B cell (primary cell): ENCODE data around the gene TMEM201. TPM values are rescaled to one million over a fixed set of nuclear protein-coding genes. Genes with fewer than 3 reads are reported as not detected.
A peak's percentile ranks its signal among the peaks of the same experiment; 100 is the strongest.

Experiments used
- ATAC-seq: fragments of 200-7000 bp; cut with Tn5 transposase; one replicate; pipeline ENCODE4 v1.10.0; 2021; ENCODE audit warnings: low read depth, mild to moderate bottlenecking, moderate number of reproducible peaks, moderate library complexity
- CTCF ChIA-PET: fragments of 350-600 bp; sonication (Branson Sonifier 250); formaldehyde crosslinking; loops from one replicate; lab custom pipeline; 2021; ENCODE audit warnings: antibody characterized with exemption, inconsistent platforms; lab: Charles Lee
- POLR2A ChIA-PET: fragments of 350-600 bp; sonication (Branson Sonifier 250); formaldehyde crosslinking; loops from one replicate; lab custom pipeline; 2021; ENCODE audit warnings: antibody characterized with exemption; lab: Charles Lee
- DNase-seq: peaks from one replicate; pipeline ENCODE4 v3.0.0; 2013
- H2AFZ ChIP-seq: 2 replicates; pipeline ENCODE4 v1.6.1; 2012; ENCODE audit warnings: mild to moderate bottlenecking, low read depth, low read length; ENCODE audit not compliant: insufficient read depth, poor library complexity, severe bottlenecking
- H3K27ac ChIP-seq, 2 donors: 1 replicate in 1 of 2; 2 replicates in 1 of 2; pipeline ENCODE4 v1.5.1; 2012 to 2013; ENCODE audit warnings: low read length in 2 of 2, mild to moderate bottlenecking in 2 of 2, moderate library complexity in 1 of 2
- H3K27me3 ChIP-seq, 4 experiments: fragments of 200-600 bp in 1 of 4; sonication (generic) in 1 of 4; replicated peaks in 1 of 4; 1 replicate in 2 of 4; 2 replicates in 2 of 4; pipeline versions ENCODE4 v1.6.1 to v1.7.0; 2013 to 2016; ENCODE audit warnings: low read length in 3 of 4, mild to moderate bottlenecking in 2 of 4, mixed read lengths in 1 of 4, moderate library complexity in 1 of 4; ENCODE audit not compliant: insufficient read depth in 4 of 4, control insufficient read depth in 3 of 4; ENCODE audit errors: control extremely low read depth in 1 of 4
- H3K36me3 ChIP-seq, 2 experiments: replicated peaks in 1 of 2; 1 replicate in 1 of 2; 2 replicates in 1 of 2; pipeline versions ENCODE4 v1.6.1 to v1.7.1; 2013; ENCODE audit warnings: low read length in 1 of 2; ENCODE audit not compliant: insufficient read depth in 2 of 2, control insufficient read depth in 1 of 2; ENCODE audit errors: control extremely low read depth in 1 of 2, extremely low read depth in 1 of 2
- H3K4me1 ChIP-seq, 2 donors: fragments of 200-600 bp in 1 of 2; sonication (generic) in 1 of 2; 1 replicate in 1 of 2; 2 replicates in 1 of 2; pipeline versions ENCODE4 v1.5.1 to v1.6.1; 2013 to 2017; ENCODE audit warnings: low read length in 2 of 2; ENCODE audit not compliant: control insufficient read depth in 2 of 2, insufficient read depth in 2 of 2
- H3K4me2 ChIP-seq: replicated peaks from 2 replicates; pipeline ENCODE3; 2012; ENCODE audit warnings: mild to moderate bottlenecking, low read depth, low read length; ENCODE audit not compliant: poor library complexity, severe bottlenecking
- H3K4me3 ChIP-seq, 5 experiments: fragments of 200-600 bp in 1 of 5; sonication (generic) in 1 of 5; 1 replicate in 3 of 5; 2 replicates in 2 of 5; pipeline versions ENCODE4 v1.5.1 to v1.7.0; 2011 to 2016; ENCODE audit warnings: low read length in 4 of 5, mild to moderate bottlenecking in 4 of 5, low read depth in 2 of 5, control low read depth in 1 of 5, moderate library complexity in 1 of 5; ENCODE audit not compliant: insufficient read depth in 1 of 5; ENCODE audit errors: control extremely low read depth in 1 of 5, extremely low read depth in 1 of 5
- H3K79me2 ChIP-seq: fragments of 200-600 bp; sonication (generic); one replicate; pipeline ENCODE4 v1.6.0; 2016; ENCODE audit warnings: low read length; ENCODE audit not compliant: control insufficient read depth, insufficient read depth
- H3K9ac ChIP-seq: fragments of 200-600 bp; sonication (generic); 2 replicates; pipeline ENCODE4 v1.6.1; 2017; ENCODE audit warnings: mild to moderate bottlenecking, low read length, moderate library complexity
- H3K9me3 ChIP-seq, 3 donors: one replicate each; pipeline versions ENCODE4 v1.6.1 to v1.7.1; 2013; ENCODE audit warnings: low read length in 2 of 3; ENCODE audit not compliant: control insufficient read depth in 2 of 3, insufficient read depth in 1 of 3; ENCODE audit errors: control extremely low read depth in 1 of 3
- H4K20me1 ChIP-seq: 2 replicates; pipeline ENCODE4 v1.6.0; 2012; ENCODE audit warnings: mild to moderate bottlenecking, low read length; ENCODE audit not compliant: insufficient read depth, control insufficient read depth, poor library complexity, severe bottlenecking
- H3K27ac Mint-ChIP-seq: one replicate; pipeline ENCODE4 v1.8.0; 2021; ENCODE audit warnings: mixed read lengths
- H3K27me3 Mint-ChIP-seq: one replicate; pipeline ENCODE4 v1.8.0; 2021; ENCODE audit warnings: mixed read lengths
- H3K4me1 Mint-ChIP-seq: one replicate; pipeline ENCODE4 v1.8.0; 2021; ENCODE audit warnings: mixed read lengths
- H3K4me3 Mint-ChIP-seq: one replicate; pipeline ENCODE4 v1.8.0; 2021; ENCODE audit warnings: mixed read lengths
- H3K9me3 Mint-ChIP-seq: one replicate; pipeline ENCODE4 v1.8.0; 2022; ENCODE audit warnings: mixed read lengths; ENCODE audit not compliant: insufficient read depth
- EZH2 ChIP-seq: IDR thresholded peaks from 2 replicates; pipeline ENCODE4 v1.6.1; 2012; ENCODE audit warnings: borderline replicate concordance, low read depth, mild to moderate bottlenecking, moderate library complexity, low read length; ENCODE audit not compliant: insufficient read depth, poor library complexity, severe bottlenecking
- WGBS: methylation state at CpG from one replicate; pipeline ENCODE4 v1.1.5; 2013; ENCODE audit warnings: missing lambda C conversion rate; ENCODE audit not compliant: insufficient coverage; 5-methylcytosine and 5-hydroxymethylcytosine counted together
- intact Hi-C: fragments of 100-400 bp; cut with micrococcal nuclease; formaldehyde crosslinking; loops from one replicate; pipeline ENCODE4 v1.10.0; 2022
- polyA plus RNA-seq: library from polyadenylated mRNA; depleted of rRNA; stranded (reverse); fragments of >200 nt; gene quantifications from 2 replicates; pipeline ENCODE4 v1.2.3, GENCODE V29; 2012
- total RNA-seq, 2 donors: library from RNA; stranded (reverse); fragments of 120-200 nt in 1 of 2; gene quantifications; 1 replicate in 1 of 2; 2 replicates in 1 of 2; pipeline versions ENCODE4 v1.2.3 to v1.2.4, GENCODE V29; 2013 to 2022
- TF ChIP-seq, protein P1 (sequence below): fragments of 200-600 bp; IDR thresholded peaks from one replicate; pipeline ENCODE4 v1.8.0; 2022; ENCODE audit warnings: antibody characterized with exemption, mild to moderate bottlenecking

The TMEM201 gene
- total and polyA plus RNA-seq, 2 donors (not counting 1 experiment from before 2014, with no cell fraction given), result 6.5 to 9.1 TPM

DNA sequence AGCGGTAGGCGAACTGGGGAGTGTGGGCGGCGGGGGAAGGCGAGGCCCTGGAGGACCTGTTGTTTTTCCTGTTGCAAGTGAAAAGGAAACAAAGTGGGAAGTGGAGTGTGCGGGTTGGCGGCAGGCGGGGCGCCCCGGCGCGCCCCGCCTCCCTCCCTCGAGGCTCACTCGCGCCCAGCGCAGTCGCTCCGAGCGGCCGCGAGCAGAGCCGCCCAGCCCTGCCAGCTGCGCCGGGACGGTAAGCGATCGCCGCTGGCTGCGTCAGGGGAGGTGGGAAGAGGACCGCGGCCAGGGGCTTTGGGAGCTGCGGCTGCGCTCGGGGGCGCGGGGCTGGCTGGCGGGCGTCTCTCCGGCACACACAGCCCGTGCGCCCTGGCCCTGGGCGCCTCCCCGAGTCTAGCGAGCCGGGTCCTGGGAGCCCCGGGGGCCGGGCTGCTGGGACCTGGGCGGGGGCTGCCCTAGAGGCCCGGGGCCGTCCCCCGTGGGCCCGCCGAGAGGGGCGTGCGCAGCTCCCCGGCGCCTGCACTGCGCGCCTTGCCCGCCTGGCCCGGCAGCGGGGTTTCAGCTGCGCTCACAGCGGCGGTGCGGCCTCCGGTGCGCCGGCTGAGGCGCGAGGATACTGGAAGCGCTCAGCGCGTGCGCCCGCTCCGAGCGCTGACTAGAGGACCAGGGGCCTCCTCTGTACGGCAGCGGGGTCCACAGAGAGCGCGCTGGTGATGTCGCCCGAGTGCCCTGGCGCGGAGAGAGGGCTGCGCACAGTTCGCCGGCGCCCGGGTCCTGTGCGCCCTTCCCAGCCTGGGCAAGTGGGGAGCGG lies 63.1 kb downstream of the TMEM201 start, which contains the start of gene PIK3CD:
TSS of gene PIK3CD (plus strand) at position 167 of the 814 bp plus-strand sequence. CDS start 58,725 bp downstream, outside the sequence.
- intact Hi-C loops, result loop anchor here (1.0 kb wide), 2 partner anchors 63 to 66 kb away; partner anchors contain the start of gene TMEM201
- peaks cover 43% of the 10 kb centered on the region for H4K20me1 ChIP-seq
- H3K4me3 ChIP-seq, result peak within 1 kb of the TSS; percentile 57 to 96 (median 74)
- Mint-ChIP-seq H3K4me3 (peak within 1 kb of the TSS; percentile 98), H3K27me3 (no peaks in the 10 kb centered on the region), H3K4me1 (peaks cover 58% of the 10 kb centered on the region), H3K9me3 (no peaks in the 10 kb centered on the region), H3K27ac (peak within 1 kb of the TSS; percentile 99)
- POLR2A ChIA-PET, result interaction anchor here (0.5 to 8.2 kb wide), 12 partner anchors 9 to 128 kb away, joined by 3 to 251 read pairs (median 5); no protein-coding TSS in a partner anchor
- peak within 1 kb of the TSS; percentile 83 for H3K9ac ChIP-seq
- H3K27ac ChIP-seq, result peak within 1 kb of the TSS; percentile 77 to 82
- DNase-seq (peak; percentile 68), ATAC-seq (peak; percentile 22)
- no peaks in the 10 kb centered on the region for H3K9me3 ChIP-seq
- H3K79me2 ChIP-seq, result peaks cover 80% of the 10 kb centered on the region
- peak within 1 kb of the TSS; percentile 90 for H3K4me2 ChIP-seq
- peaks cover 39 to 57% of the 10 kb centered on the region in 2 donors for H3K4me1 ChIP-seq
- under 1% methylated on average over 94 of the region's 94 CpGs for WGBS
- H3K36me3 ChIP-seq, result peaks cover 0 to 5% of the 10 kb centered on the region in 2 experiments
- CTCF ChIA-PET, result interaction anchor here (0.7 to 10.6 kb wide), 11 partner anchors 13 to 69 kb away, joined by 3 to 231 read pairs (median 4); no protein-coding TSS in a partner anchor
- peak within 1 kb of the TSS; percentile 71 for H2AFZ ChIP-seq
- TF ChIP-seq, protein P1, sequence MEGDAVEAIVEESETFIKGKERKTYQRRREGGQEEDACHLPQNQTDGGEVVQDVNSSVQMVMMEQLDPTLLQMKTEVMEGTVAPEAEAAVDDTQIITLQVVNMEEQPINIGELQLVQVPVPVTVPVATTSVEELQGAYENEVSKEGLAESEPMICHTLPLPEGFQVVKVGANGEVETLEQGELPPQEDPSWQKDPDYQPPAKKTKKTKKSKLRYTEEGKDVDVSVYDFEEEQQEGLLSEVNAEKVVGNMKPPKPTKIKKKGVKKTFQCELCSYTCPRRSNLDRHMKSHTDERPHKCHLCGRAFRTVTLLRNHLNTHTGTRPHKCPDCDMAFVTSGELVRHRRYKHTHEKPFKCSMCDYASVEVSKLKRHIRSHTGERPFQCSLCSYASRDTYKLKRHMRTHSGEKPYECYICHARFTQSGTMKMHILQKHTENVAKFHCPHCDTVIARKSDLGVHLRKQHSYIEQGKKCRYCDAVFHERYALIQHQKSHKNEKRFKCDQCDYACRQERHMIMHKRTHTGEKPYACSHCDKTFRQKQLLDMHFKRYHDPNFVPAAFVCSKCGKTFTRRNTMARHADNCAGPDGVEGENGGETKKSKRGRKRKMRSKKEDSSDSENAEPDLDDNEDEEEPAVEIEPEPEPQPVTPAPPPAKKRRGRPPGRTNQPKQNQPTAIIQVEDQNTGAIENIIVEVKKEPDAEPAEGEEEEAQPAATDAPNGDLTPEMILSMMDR, result no peak
- TF ChIP-seq EZH2, result no peak
- H3K27me3 ChIP-seq, result no peaks in the 10 kb centered on the region
